ENCODE data around the gene CCDC157.

GRCh38 chr22:30336752-30337460, 19.9 kb upstream of the CCDC157 start:
- no peak for TF ChIP-seq CTCF (IDR thresholded peaks at IDR 0.05)
- no peak for TF ChIP-seq POLR2A (IDR thresholded peaks at IDR 0.05)
